ENCODE data around the gene TAPBPL. TPM values are rescaled to one million over a fixed set of nuclear protein-coding genes. Genes with fewer than 3 reads are reported as not detected.
A peak's percentile ranks its signal among the peaks of the same experiment; 100 is the strongest.

TAPBPL gene
- total and polyA plus RNA-seq, 2 of the 13 experiments (the other 11 are each of a cell fraction or from before 2014, with no cell fraction given) = 10.0 to 14.5 TPM

GRCh38 chr12:6452245-6452943 lies 552 bp downstream of the TAPBPL start (continued):
- TF ChIP-seq ZNF788 (CRISPR knock-in tag; IDR thresholded peaks at IDR 0.05; ENCODE audit: borderline replicate concordance) (0 out of 2 replicates have a peak, but pooled peaks have one; percentile 10), ZNF703 (CRISPR knock-in tag; IDR thresholded peaks at IDR 0.05; ENCODE audit: borderline replicate concordance) (no peak), STAG1 (CRISPR knock-in tag; IDR thresholded peaks at IDR 0.05) (no peak), ZHX1 (CRISPR knock-in tag; IDR thresholded peaks at IDR 0.05; ENCODE audit: low read depth) (0 out of 2 replicates have a peak, but pooled peaks have one; percentile 25), ZNF44 (CRISPR knock-in tag; IDR thresholded peaks at IDR 0.05) (no peak), SMARCE1 (IDR thresholded peaks at IDR 0.05; ENCODE audit: borderline replicate concordance) (no peak), ZNF713 (CRISPR knock-in tag; IDR thresholded peaks at IDR 0.05) (no peak), ZIK1 (CRISPR knock-in tag; IDR thresholded peaks at IDR 0.05; ENCODE audit: borderline replicate concordance, low read depth) (no peak), ASH2L (IDR thresholded peaks at IDR 0.05; ENCODE audit: insufficient read length, low read depth, low read length) (peak; percentile 3), PCBP2 (optimal IDR thresholded peaks at IDR 0.05; ENCODE audit: low read depth, low read length, poor library complexity, severe bottlenecking) (peak; percentile 11), ZNF605 (CRISPR knock-in tag; IDR thresholded peaks at IDR 0.05) (0 out of 2 replicates have a peak, but pooled peaks have one; percentile 5), ZNF431 (CRISPR knock-in tag; IDR thresholded peaks at IDR 0.05; ENCODE audit: borderline replicate concordance, low read depth) (no peak), ARNT (IDR thresholded peaks at IDR 0.05) (no peak), STAT6 (CRISPR knock-in tag; IDR thresholded peaks at IDR 0.05; ENCODE audit: borderline replicate concordance) (no peak), ZNF501 (CRISPR knock-in tag; IDR thresholded peaks at IDR 0.05) (no peak), ZNF614 (CRISPR knock-in tag; IDR thresholded peaks at IDR 0.05; ENCODE audit: borderline replicate concordance) (no peak), RAD51 (IDR thresholded peaks at IDR 0.05; ENCODE audit: borderline replicate concordance) (no peak), PRMT3 (CRISPR knock-in tag; IDR thresholded peaks at IDR 0.05; ENCODE audit: borderline replicate concordance, low read depth) (no peak), GTF2F1 (IDR thresholded peaks at IDR 0.05; ENCODE audit: low read length) (no peak), TCF7L2 (IDR thresholded peaks at IDR 0.05; ENCODE audit: low read depth, low read length) (no peak), PRDM10 (CRISPR knock-in tag; IDR thresholded peaks at IDR 0.05; ENCODE audit: low read depth) (peak; percentile 53; the same call in 1 of the 2 replicates)

Measured in HepG2 (cell line).